Esophagus squamous epithelium (tissue), 4 donors: Measurements from ENCODE around the gene CRTAP.

Source experiments
- CTCF ChIP-seq, 6 experiments: fragments of 450-650 bp in 4 of 6; fragments of 200-600 bp in 2 of 6; sonication (generic) in 2 of 6; IDR thresholded peaks; one replicate each; pipeline ENCODE4 v1.5.1; 2016 to 2019; ENCODE audit warnings: antibody characterized with exemption in 6 of 6, mild to moderate bottlenecking in 4 of 6, moderate library complexity in 4 of 6
- POLR2A ChIP-seq, 4 donors: fragments of 450-650 bp; IDR thresholded peaks; one replicate each; pipeline ENCODE4 v1.6.1; 2017; ENCODE audit warnings: antibody characterized with exemption in 4 of 4, mild to moderate bottlenecking in 4 of 4, moderate library complexity in 3 of 4

- TF ChIP-seq CTCF (IDR thresholded peaks at IDR 0.05) = no peak
- TF ChIP-seq POLR2A (IDR thresholded peaks at IDR 0.05) = no peak
Measured at GRCh38 chr3:33171580-33171979, 57.8 kb downstream of the CRTAP start.
